Left colon (tissue), 2 donors: ENCODE measurements around the gene MIEN1. TPM values are rescaled to one million over a fixed set of nuclear protein-coding genes. Genes with fewer than 3 reads are reported as not detected.

Source experiments
- ATAC-seq: fragments of 200-7000 bp; cut with Tn5 transposase; one replicate; pipeline ENCODE4 v1.9.1; 2020; ENCODE audit warnings: mild to moderate bottlenecking, moderate library complexity
- DNase-seq, 2 donors: peaks; one replicate each; pipeline ENCODE4 v3.0.0-alpha.2; 2020
- intact Hi-C, 2 donors: fragments of 100-400 bp; cut with DNase I in 1 of 2; cut with micrococcal nuclease in 1 of 2; formaldehyde crosslinking; loops; one replicate each; pipeline versions ENCODE4 v1.11.2 to v1.14.0; 2022; cut with DNase I, micrococcal nuclease
- microRNA-seq, 2 donors: library from miRNA; unstranded; fragments of <30 nt; microRNA quantifications; one replicate each; pipeline versions ENCODE4 v1.1.0 to v1.2.0, GENCODE V29; 2020
- total RNA-seq, 2 donors: library from RNA; stranded (reverse); fragmentation: NEBNext Ultra II Directional; extraction: Animal tissue kit (Norgen Biotek cat#: 25700); gene quantifications; one replicate each; pipeline ENCODE4 v1.2.1, GENCODE V29; 2021
- donor health status: DM: no; HTN: no; CAD: no.
- donor health status: DM: yes; HTN: yes; CAD: no.

The MIEN1 gene
- total RNA-seq, 2 donors from 2014 or later = 66.5 to 85.6 TPM

GRCh38 chr17:39684369-39685192 lies 45.8 kb downstream of the MIEN1 start:
- ATAC-seq = no peak
- DNase-seq = no peak
- intact Hi-C loops = no loop called here

- DNase-seq (no peak), ATAC-seq (no peak)
- intact Hi-C loops = no loop called here
Measured at GRCh38 chr17:39683295-39683939, 46.9 kb downstream of the MIEN1 start.

GRCh38 chr17:39679521-39680192 lies 50.7 kb downstream of the MIEN1 start:
- ATAC-seq (peak; percentile 49), DNase-seq (no peak)
- intact Hi-C loops = no loop called here

Small RNA genes lying within 50 kb of the gene (microRNA-seq; reads per million reads assigned to microRNA genes)
- 1.4 to 1.6 reads per million in 2 donors for gene MIR4728

Other genes with a start within 250 kb of the MIEN1 start
- under 1 TPM in 1 of 2 donors, not detected in 1; 0.12 TPM for gene NEUROD2, start 122.6 kb downstream of the MIEN1 start, total RNA-seq
- gene PPP1R1B, start 103.6 kb downstream of the MIEN1 start, total RNA-seq = 100 to 1,000 TPM; 259 to 404 TPM
- 10 to 100 TPM; 37.2 to 44.3 TPM for gene STARD3, start 93.4 kb downstream of the MIEN1 start, total RNA-seq
- gene TCAP, start 65.2 kb downstream of the MIEN1 start, total RNA-seq = under 1 TPM; 0.43 to 0.50 TPM
- gene PNMT, start 62.1 kb downstream of the MIEN1 start, total RNA-seq = 1 to 10 TPM in 1 of 2 donors, under 1 TPM in 1; 0.73 to 1.0 TPM
- 10 to 100 TPM; 46.1 to 56.1 TPM for gene PGAP3, start 42.5 kb downstream of the MIEN1 start, total RNA-seq
- 100 to 1,000 TPM; 178 to 179 TPM for gene ERBB2, start 30.5 kb downstream of the MIEN1 start, total RNA-seq
- 10 to 100 TPM; 18.2 to 27.7 TPM for gene GRB7, start 7.4 kb upstream of the MIEN1 start, total RNA-seq
- 1 to 10 TPM; 1.7 to 4.9 TPM for gene IKZF3, start 133.8 kb upstream of the MIEN1 start, total RNA-seq
- gene ZPBP2, start 137.7 kb upstream of the MIEN1 start, total RNA-seq = not detected
- 100 to 1,000 TPM in 1 of 2 donors, 10 to 100 TPM in 1; 91.4 to 116 TPM for gene GSDMB, start 188.1 kb upstream of the MIEN1 start, total RNA-seq
- 10 to 100 TPM; 63.4 to 68.8 TPM for gene ORMDL3, start 197.1 kb upstream of the MIEN1 start, total RNA-seq
- not detected for gene LRRC3C, start 197.2 kb upstream of the MIEN1 start, total RNA-seq
- under 1 TPM in 1 of 2 donors, not detected in 1; 0.58 TPM for gene GSDMA, start 232.5 kb upstream of the MIEN1 start, total RNA-seq